Ascending aorta (tissue), 2 donors: Measurements from ENCODE around the gene RSPRY1. TPM values are rescaled to one million over a fixed set of nuclear protein-coding genes. Genes with fewer than 3 reads are reported as not detected.
A peak's percentile ranks its signal among the peaks of the same experiment; 100 is the strongest.

Source experiments
- DNase-seq, 2 donors: peaks; one replicate each; pipeline ENCODE4 v3.0.0-alpha.2; 2019; ENCODE audit warnings: low spot score in 2 of 2
- H3K27ac ChIP-seq, 2 donors: fragments of 200-600 bp; sonication (generic); one replicate each; pipeline ENCODE4 v1.5.1; 2016 to 2017; ENCODE audit warnings: mild to moderate bottlenecking in 1 of 2
- H3K27me3 ChIP-seq: fragments of 200-600 bp; sonication (generic); one replicate; pipeline ENCODE4 v1.5.1; 2017
- H3K36me3 ChIP-seq, 2 donors: fragments of 200-600 bp; sonication (generic); one replicate each; pipeline ENCODE4 v1.5.1; 2016
- H3K4me1 ChIP-seq, 2 donors: fragments of 200-600 bp; sonication (generic); one replicate each; pipeline ENCODE4 v1.5.1; 2016 to 2017; ENCODE audit warnings: mild to moderate bottlenecking in 1 of 2
- H3K4me3 ChIP-seq, 2 donors: fragments of 200-600 bp; sonication (generic); one replicate each; pipeline ENCODE4 v1.5.1; 2016 to 2017; ENCODE audit warnings: mild to moderate bottlenecking in 1 of 2
- H3K9me3 ChIP-seq, 2 donors: fragments of 200-600 bp; sonication (generic); one replicate each; pipeline ENCODE4 v1.5.1; 2016
- intact Hi-C: fragments of 100-400 bp; cut with DNase I; formaldehyde crosslinking; loops from one replicate; pipeline ENCODE4 v1.15.1; 2023
- total RNA-seq: library from RNA; depleted of rRNA; stranded (reverse); fragments of >200 nt; gene quantifications from one replicate; pipeline ENCODE4 v1.1.0, GENCODE V29; 2016
- TF ChIP-seq, protein P1 (sequence below), 3 experiments: fragments of 200-600 bp in 2 of 3; fragments of 450-650 bp in 1 of 3; sonication (generic) in 2 of 3; IDR thresholded peaks; one replicate each; pipeline ENCODE4 v1.5.1; 2016 to 2019; ENCODE audit warnings: antibody characterized with exemption in 3 of 3, mild to moderate bottlenecking in 1 of 3, moderate library complexity in 1 of 3

Gene RSPRY1
- total RNA-seq, 1 donor from 2014 or later = 29.3 TPM

DNA sequence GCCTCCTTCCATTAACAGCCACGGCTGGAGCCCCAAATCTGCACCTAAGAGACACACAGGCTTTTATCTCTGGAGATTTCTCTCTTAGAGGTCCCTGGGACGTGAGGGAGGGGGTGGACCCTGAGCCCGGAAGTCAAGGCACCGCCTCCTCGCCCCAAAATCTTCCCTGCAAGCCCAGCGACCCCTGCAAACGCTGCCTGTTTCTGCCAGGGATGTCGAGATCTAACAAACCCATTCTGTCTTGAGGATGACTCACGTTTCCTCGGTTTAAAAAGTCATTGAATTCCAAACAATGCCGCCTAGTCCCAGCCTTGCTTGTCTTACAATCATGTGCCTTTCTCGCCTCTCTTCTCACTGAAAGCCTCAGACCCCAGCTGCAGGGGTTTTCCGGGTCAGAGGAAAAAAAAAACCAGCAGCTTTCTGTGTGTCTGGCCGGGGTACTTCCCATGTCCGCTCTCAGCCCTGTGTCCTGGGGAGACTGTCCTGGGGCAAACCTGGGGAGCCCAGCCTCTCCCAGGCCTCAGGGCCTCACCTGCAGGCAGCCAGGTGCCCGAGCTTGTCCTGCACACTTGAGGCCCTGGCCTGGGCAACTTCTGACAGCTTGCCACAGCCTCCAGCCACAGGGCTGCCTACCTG lies 74.3 kb downstream of the RSPRY1 start:
- H3K27ac ChIP-seq = peak overlapping the region in 1 of 2 donors; percentile 45
- peak in 1 of 2 donors; percentile 60 for DNase-seq
- intact Hi-C loops = no loop called here

DNA sequence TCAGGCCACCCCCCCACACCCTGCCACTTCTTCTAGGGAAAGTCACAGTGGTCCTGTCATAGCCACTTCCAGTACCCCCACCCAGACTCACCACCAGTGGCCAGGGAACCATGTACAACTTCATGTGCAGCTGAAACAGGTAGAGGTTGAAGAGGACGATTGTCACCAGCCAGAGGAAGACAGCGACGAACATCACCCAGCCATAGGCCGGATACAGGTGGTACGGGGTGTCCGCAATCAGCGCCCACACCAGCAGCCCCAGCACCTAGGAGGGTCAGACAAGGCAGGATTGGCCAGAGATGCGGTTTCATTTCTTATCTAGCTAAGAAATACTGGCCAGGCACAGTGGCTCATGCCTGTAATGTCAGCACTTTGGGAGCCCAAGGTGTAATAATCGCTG lies 75.7 kb downstream of the RSPRY1 start:
- no peak overlapping the region for H3K27ac ChIP-seq
- no peak for DNase-seq
- TF ChIP-seq, protein P1, sequence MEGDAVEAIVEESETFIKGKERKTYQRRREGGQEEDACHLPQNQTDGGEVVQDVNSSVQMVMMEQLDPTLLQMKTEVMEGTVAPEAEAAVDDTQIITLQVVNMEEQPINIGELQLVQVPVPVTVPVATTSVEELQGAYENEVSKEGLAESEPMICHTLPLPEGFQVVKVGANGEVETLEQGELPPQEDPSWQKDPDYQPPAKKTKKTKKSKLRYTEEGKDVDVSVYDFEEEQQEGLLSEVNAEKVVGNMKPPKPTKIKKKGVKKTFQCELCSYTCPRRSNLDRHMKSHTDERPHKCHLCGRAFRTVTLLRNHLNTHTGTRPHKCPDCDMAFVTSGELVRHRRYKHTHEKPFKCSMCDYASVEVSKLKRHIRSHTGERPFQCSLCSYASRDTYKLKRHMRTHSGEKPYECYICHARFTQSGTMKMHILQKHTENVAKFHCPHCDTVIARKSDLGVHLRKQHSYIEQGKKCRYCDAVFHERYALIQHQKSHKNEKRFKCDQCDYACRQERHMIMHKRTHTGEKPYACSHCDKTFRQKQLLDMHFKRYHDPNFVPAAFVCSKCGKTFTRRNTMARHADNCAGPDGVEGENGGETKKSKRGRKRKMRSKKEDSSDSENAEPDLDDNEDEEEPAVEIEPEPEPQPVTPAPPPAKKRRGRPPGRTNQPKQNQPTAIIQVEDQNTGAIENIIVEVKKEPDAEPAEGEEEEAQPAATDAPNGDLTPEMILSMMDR (IDR thresholded peaks at IDR 0.05) = no peak

More for the DNA sequence above, 74.3 kb downstream of the RSPRY1 start:
- H3K4me1 ChIP-seq = peaks cover 0 to 2% of the 10 kb centered on the region in 2 donors
- peaks cover 9 to 11% of the 10 kb centered on the region in 2 donors for H3K36me3 ChIP-seq
- no peaks in the 10 kb centered on the region for H3K9me3 ChIP-seq
- TF ChIP-seq, protein P1 (IDR thresholded peaks at IDR 0.05) = no peak
- no peak overlapping the region for H3K4me3 ChIP-seq
- H3K27me3 ChIP-seq = no peaks in the 10 kb centered on the region

DNA sequence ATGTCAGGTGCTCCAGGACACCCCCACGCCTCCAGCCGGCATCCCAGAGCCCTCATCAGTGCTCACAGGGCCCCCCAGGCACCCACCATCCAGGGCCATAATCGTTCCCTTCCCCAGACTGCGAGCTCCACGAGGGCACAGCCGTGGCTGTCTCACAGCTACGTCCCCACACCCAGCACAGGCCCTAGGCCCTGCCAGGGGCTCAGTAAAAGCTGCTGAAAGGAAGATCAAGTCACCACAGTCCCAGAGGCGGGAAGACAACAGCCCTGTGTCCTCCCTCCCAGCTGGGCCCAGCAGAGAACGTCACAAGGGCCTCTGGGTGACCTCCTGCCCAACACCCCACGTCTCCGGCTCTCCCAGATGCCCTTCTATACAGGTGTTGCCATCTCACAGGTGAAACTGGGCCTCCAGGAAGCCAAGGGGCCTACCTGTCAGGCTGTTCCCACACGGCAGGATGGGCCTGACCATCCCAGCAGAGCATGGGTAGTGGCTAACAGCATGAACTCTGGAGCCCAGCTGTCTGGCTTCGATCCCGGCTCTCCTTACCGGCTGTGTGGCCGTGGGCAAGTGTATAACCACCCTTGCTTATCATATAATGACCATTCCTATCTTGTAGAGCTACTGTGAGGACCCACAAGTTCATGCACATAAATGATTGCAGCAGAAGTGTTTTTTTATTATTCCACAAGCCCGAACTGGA lies 76.9 kb downstream of the RSPRY1 start:
- TF ChIP-seq, protein P1 (IDR thresholded peaks at IDR 0.05) = no peak

More for the DNA sequence above, 75.7 kb downstream of the RSPRY1 start:
- Histone ChIP-seq H3K36me3 (no peaks in the 10 kb centered on the region), H3K4me1 (peaks cover 0 to 7% of the 10 kb centered on the region in 2 donors), H3K9me3 (no peaks in the 10 kb centered on the region), H3K27me3 (no peaks in the 10 kb centered on the region), H3K4me3 (no peak overlapping the region)
- intact Hi-C loops = no loop called here

DNA sequence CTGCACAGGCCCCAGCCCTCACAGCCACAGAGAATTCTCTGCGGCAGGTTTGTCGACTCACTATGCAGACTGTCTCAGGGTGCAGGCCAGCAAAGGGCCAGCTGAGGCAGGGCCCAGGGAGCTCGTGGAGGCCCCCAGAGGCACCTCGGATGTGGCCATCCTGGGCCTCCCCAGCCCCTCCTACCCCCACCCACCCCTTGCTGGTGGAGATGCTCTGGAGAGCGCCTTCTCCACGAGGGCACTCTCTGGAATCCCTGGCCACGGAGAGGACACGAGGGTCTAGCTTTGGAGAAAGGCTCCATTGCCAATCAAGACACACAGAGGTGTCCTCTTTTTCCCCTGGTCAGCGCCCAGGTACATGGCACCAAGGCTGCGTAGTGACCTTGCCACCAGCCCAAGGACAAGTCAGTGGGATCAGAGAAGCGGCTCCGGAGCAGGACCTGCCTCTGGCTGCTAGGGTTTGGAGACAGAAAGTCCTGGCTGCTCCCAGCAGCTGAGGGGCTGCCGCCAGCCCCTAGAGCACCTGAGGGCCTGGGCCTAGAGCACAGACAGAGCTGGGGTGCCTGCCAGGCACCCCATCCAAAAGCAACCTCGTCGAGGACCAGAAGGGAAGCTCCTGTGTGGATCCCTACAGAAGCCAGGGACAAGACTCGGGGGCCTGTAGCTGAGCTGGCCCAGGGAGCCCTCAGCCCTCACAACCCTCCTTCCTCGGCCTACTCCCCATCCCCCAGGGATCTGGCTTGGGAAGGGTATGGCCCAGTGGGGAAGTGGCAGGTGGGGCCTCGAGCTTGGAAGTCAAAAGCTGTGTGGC lies 77.6 kb downstream of the RSPRY1 start:
- Histone ChIP-seq H3K27me3 (no peaks in the 10 kb centered on the region), H3K36me3 (no peaks in the 10 kb centered on the region), H3K4me1 (peaks cover 0 to 7% of the 10 kb centered on the region in 2 donors), H3K4me3 (no peak overlapping the region), H3K27ac (no peak overlapping the region), H3K9me3 (no peaks in the 10 kb centered on the region)
- intact Hi-C loops = no loop called here
- no peak for DNase-seq
- TF ChIP-seq, protein P1 (IDR thresholded peaks at IDR 0.05) = no peak

More for the DNA sequence above, 76.9 kb downstream of the RSPRY1 start:
- no peaks in the 10 kb centered on the region for H3K27me3 ChIP-seq
- no peaks in the 10 kb centered on the region for H3K36me3 ChIP-seq
- H3K4me1 ChIP-seq = peaks cover 0 to 7% of the 10 kb centered on the region in 2 donors
- no peak overlapping the region for H3K4me3 ChIP-seq
- no peak for DNase-seq
- no peak overlapping the region for H3K27ac ChIP-seq
- intact Hi-C loops = no loop called here
- no peaks in the 10 kb centered on the region for H3K9me3 ChIP-seq

DNA sequence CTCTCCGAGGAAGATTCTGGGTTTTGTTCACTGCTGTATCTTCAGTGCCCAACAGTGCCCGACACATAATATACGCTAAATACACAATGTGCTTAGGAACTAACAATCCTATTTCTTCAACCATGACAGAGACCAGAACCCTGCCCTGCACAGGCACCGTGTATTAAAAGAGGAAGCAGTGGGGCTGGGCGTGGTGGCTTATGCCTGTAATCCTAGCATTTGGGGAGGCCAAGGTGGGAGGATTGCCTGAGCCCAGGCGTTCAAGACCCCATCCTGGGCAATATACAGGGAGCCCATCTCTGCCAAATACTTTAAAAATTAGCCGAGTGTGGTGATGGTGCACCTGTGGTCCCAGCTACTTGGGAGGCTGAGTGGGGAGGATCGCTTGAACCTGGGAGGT lies 78.3 kb downstream of the RSPRY1 start:
- no peaks in the 10 kb centered on the region for H3K27me3 ChIP-seq
- no peak overlapping the region for H3K27ac ChIP-seq
- H3K4me3 ChIP-seq = no peak overlapping the region
- TF ChIP-seq, protein P1 (IDR thresholded peaks at IDR 0.05) = no peak
- H3K36me3 ChIP-seq = no peaks in the 10 kb centered on the region
- peaks cover 0 to 7% of the 10 kb centered on the region in 2 donors for H3K4me1 ChIP-seq
- intact Hi-C loops = no loop called here
- no peak for DNase-seq
- H3K9me3 ChIP-seq = no peaks in the 10 kb centered on the region
